T-helper 1 cell treated with Interleukin-12 subunit alpha and Interleukin-12 subunit beta and Interleukin-4 antibody, amounts not matched to agents 30 μg/mL and 1 μg/mL, for 36 hours (primary cell): ENCODE measurements around the gene GPR157.
"Not testable (repeated sequence)": the region's sequence is repeated elsewhere in the genome, so short reads cannot be mapped to it uniquely, and the experiment has no call there.

Source experiments
- H3K27ac Mint-ChIP-seq: one replicate; pipeline ENCODE4 v1.8.0; 2021; ENCODE audit warnings: mild to moderate bottlenecking, mixed read lengths
- H3K27me3 Mint-ChIP-seq: one replicate; pipeline ENCODE4 v1.8.0; 2021; ENCODE audit warnings: low read depth, mixed read lengths
- H3K36me3 Mint-ChIP-seq: one replicate; pipeline ENCODE4 v1.8.0; 2021; ENCODE audit warnings: low read depth, mixed read lengths
- H3K4me1 Mint-ChIP-seq: one replicate; pipeline ENCODE4 v1.8.0; 2021; ENCODE audit warnings: low read depth, mixed read lengths
- H3K4me3 Mint-ChIP-seq: one replicate; pipeline ENCODE4 v1.8.0; 2021; ENCODE audit warnings: mild to moderate bottlenecking, moderate library complexity, mixed read lengths
- H3K9me3 Mint-ChIP-seq: one replicate; pipeline ENCODE4 v1.8.0; 2021; ENCODE audit warnings: mixed read lengths

Gene GPR157, protein sequence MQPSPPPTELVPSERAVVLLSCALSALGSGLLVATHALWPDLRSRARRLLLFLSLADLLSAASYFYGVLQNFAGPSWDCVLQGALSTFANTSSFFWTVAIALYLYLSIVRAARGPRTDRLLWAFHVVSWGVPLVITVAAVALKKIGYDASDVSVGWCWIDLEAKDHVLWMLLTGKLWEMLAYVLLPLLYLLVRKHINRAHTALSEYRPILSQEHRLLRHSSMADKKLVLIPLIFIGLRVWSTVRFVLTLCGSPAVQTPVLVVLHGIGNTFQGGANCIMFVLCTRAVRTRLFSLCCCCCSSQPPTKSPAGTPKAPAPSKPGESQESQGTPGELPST

DNA sequence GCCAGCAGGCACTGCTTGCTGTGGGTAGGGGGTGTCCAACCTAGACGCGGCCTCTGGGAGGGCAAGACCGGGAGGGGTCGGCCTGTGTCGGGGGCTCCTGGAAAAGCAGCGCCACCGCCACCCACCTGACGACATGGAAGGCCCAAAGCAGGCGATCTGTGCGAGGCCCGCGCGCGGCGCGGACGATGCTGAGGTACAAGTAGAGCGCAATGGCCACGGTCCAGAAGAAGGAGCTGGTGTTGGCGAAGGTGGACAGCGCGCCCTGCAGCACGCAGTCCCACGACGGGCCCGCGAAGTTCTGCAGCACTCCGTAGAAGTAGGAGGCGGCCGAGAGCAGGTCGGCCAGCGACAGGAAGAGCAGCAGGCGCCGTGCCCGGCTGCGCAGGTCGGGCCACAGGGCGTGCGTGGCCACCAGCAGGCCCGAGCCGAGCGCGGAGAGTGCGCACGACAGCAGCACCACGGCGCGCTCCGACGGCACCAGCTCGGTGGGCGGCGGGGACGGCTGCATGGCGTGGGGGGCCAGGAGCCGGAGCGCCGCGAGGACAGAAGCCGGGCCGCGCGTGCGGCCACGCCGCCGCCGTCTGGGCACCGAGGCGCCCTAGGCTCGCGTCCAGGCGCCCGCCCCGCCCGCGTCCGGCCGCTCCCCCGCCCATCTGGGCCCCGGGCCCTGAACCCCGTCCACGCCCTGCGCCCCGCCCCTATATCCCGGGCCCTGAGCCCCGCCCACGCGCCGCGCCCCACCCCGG is at the start of gene GPR157:
Gene GPR157, minus strand, starts transcription at position 583 of the 746 bp plus-strand sequence. Its CDS starts 75 bp downstream, at position 508.
- peak within 1 kb of the TSS; percentile 77 for H3K27ac Mint-ChIP-seq

DNA sequence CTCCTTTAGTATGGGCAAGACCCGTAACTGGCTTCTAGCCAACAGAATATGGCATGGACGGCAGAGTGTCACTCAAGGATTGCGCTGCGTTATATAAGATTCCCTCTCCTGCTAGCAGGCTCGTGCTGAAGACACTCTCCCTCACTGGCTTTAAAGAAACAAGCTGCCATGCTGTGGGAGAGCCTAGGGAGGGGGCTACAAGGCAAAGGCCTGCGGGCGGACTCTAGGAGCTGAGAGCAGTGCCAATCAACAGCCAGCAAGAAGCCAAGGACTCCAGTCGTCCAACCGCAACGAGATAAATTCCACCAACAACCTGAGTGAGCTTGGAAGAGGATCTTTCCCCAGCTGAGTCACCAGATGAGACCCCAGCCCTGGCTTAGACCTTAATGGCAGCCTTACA is 45.9 kb upstream of the GPR157 start:
- Mint-ChIP-seq H3K36me3 (peaks cover 13% of the 10 kb centered on the region), H3K4me3 (no peak overlapping the region), H3K9me3 (no peaks in the 10 kb centered on the region), H3K4me1 (peaks cover 7% of the 10 kb centered on the region), H3K27ac (no peak overlapping the region), H3K27me3 (no peaks in the 10 kb centered on the region)

More for the DNA sequence above, at the start of gene GPR157:
- Mint-ChIP-seq H3K4me1 (peaks cover 11% of the 10 kb centered on the region), H3K27me3 (peaks cover 28% of the 10 kb centered on the region), H3K9me3 (no peaks in the 10 kb centered on the region), H3K4me3 (peak within 1 kb of the TSS; percentile 89), H3K36me3 (no peaks in the 10 kb centered on the region)

DNA sequence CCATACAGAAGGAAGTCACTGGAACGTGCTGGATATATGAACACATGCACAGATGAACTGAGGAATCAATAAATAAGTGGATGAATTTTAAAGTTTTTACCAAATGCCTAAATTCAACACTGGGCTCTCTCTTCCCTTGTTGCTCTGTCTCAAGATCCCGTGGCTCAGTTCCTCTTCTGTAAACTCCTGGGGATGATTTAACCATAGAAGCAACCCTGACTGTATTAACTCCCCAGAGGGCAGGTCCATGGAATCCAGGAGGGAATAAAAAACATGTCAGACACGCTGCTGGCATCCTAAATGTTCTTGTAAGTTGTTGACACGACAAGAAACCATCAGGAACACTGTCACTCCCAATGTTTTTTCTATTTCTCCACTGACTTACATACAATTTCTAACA is 45.3 kb upstream of the GPR157 start:
- Mint-ChIP-seq H3K4me3 (no peak overlapping the region), H3K9me3 (no peaks in the 10 kb centered on the region)

DNA sequence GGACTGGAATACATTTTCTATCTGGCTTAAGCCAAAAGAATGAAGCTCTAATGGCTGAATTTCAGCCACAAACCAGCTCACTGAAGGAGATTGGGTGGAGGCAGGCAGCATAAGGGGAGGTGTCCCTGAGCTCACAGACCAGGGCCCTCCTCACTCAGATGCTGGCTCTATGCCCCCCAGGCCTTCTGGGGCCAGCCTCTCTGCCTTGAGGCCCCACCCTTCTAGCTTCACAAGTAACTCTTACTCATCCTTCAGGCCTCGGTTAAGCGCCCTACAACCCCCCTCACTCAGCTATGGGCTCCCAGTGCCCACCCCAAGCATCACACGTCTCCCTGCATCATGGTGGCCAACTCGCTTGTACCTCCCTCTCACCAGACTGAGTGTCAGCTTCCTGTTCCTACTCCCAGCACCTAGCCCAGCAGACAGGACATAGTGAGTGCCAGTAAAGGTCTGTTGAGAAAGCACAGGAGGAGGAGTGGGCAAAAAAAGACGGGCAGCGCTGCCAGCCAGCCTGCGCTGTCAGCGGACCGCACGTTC is 40.8 kb upstream of the GPR157 start:
- H3K9me3 Mint-ChIP-seq, result no peaks in the 10 kb centered on the region
- H3K27me3 Mint-ChIP-seq, result no peaks in the 10 kb centered on the region
- H3K4me3 Mint-ChIP-seq, result no peak overlapping the region
- H3K4me1 Mint-ChIP-seq, result peaks cover 4% of the 10 kb centered on the region
- no peak overlapping the region for H3K27ac Mint-ChIP-seq
- peaks cover 2% of the 10 kb centered on the region for H3K36me3 Mint-ChIP-seq

More for the DNA sequence above, 45.3 kb upstream of the GPR157 start:
- H3K27ac Mint-ChIP-seq, result no peak overlapping the region
- H3K27me3 Mint-ChIP-seq, result no peaks in the 10 kb centered on the region
- peaks cover 13% of the 10 kb centered on the region for H3K36me3 Mint-ChIP-seq
- H3K4me1 Mint-ChIP-seq, result peaks cover 5% of the 10 kb centered on the region

DNA sequence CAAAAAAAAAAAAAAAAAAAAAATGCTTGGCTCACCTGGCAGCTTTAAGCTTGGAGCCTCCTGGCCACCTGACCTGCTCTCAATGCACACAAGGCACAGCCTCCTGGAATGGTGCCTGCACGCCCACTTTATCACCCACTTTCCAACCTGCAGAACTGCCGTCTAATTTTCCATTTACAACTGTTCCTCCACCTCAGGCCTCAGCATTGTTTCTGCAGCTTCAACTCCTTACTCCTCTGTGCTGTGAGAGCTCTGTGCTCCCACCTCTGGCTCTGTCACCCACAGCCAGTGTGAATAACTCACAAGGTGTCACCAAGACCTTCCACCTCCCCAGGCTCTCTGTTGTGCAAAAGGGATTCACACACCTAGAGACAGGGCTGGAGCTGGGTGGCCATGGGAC is 38.7 kb upstream of the GPR157 start:
- Mint-ChIP-seq H3K36me3 (peaks cover 2% of the 10 kb centered on the region), H3K4me3 (no peak overlapping the region), H3K27ac (no peak overlapping the region), H3K27me3 (no peaks in the 10 kb centered on the region), H3K4me1 (peaks cover 14% of the 10 kb centered on the region), H3K9me3 (no peaks in the 10 kb centered on the region)

DNA sequence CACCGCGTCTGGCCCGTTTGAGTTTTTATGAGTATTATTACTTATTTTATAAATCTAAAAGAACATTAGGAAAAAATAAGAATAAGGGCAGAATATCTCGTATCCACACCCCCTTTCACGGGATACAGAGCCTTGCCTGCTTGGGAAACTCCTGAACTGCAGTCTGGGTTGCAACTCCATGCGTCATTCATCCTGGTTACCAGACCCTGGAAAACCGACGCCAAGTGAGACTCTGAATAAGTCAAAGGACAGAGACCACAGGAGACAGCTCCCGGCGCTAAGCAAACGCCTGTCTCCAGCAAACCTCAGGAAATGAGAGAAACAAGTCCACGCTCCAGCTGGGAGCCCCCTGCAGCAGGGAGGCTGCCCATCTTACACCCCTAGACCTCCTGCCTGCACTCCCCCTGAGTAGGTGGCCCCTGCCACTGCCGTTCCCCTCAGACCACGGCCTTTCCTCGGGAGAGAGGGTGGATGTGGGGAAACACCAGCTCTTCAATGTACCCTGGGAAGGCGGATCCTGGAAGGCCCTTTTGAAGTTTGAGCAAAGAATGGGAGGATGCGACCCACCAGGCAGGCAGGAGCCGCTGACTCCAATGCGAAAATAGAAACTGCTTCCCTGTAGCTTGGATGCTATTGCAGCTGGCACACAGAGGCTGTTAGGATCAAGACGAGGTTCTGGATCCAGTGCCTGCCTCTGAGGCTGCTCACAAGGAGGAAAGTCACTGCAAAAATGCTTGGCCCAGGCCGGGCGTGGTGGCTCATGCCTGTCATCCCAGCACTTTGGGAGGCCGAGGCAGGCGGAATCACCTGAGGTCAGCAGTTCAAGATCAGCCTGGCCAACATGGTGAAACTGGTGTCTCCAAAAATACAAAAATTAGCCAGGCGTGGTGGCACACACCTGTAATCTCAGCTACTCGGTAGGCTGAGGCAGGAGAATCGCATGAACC is 37.7 kb upstream of the GPR157 start:
- H3K4me3 Mint-ChIP-seq, result no peak overlapping the region
- H3K36me3 Mint-ChIP-seq, result peaks cover 2% of the 10 kb centered on the region
- H3K27me3 Mint-ChIP-seq, result no peaks in the 10 kb centered on the region
- H3K4me1 Mint-ChIP-seq, result peaks cover 16% of the 10 kb centered on the region
- H3K27ac Mint-ChIP-seq, result no peak overlapping the region
- no peaks in the 10 kb centered on the region for H3K9me3 Mint-ChIP-seq

DNA sequence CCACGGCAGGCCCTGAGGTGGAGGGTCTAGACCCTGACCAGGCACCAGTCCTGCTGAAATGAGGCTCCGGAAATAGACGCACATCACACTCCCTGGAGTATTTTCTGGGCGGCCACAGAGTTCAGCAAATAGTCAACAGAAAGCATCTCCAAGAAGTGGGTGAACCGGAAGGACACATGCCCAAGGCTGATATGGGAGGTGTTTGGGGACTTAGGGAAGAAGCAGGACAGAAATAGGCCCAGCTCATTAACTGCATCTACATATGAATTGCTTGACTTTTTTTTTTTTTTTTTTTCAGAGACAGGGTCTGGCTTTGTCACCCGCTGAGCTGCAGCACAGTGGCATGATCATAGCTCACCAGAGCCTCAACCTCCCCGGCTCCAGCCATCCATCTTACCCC is 36.5 kb upstream of the GPR157 start:
- Mint-ChIP-seq H3K9me3 (no peaks in the 10 kb centered on the region), H3K27ac (no peak overlapping the region), H3K36me3 (peaks cover 2% of the 10 kb centered on the region), H3K4me1 (peaks cover 16% of the 10 kb centered on the region), H3K4me3 (no peak overlapping the region), H3K27me3 (no peaks in the 10 kb centered on the region)

DNA sequence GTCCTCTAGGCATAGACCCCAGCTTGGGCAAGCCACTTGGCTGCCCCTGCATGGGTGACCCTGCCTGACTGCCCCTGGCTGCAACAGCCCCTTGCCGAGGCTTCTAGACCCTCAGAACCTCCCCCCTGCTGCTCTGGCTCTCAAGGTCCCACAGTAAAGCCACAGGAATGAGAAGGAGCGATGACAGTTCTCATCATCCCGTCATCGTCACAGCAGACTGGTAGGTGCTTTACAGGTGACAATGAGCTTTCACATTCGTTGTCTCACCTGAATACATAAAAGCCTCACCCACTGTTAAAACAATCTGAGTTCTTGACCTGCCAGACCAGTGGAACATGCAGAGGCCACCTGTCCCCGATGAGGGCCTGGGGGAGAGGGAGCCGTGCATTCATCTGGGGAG is 36.0 kb upstream of the GPR157 start:
- H3K9me3 Mint-ChIP-seq, result no peaks in the 10 kb centered on the region
- H3K27ac Mint-ChIP-seq, result no peak overlapping the region
- no peak overlapping the region for H3K4me3 Mint-ChIP-seq
- peaks cover 2% of the 10 kb centered on the region for H3K36me3 Mint-ChIP-seq
- H3K4me1 Mint-ChIP-seq, result peaks cover 16% of the 10 kb centered on the region
- H3K27me3 Mint-ChIP-seq, result no peaks in the 10 kb centered on the region

DNA sequence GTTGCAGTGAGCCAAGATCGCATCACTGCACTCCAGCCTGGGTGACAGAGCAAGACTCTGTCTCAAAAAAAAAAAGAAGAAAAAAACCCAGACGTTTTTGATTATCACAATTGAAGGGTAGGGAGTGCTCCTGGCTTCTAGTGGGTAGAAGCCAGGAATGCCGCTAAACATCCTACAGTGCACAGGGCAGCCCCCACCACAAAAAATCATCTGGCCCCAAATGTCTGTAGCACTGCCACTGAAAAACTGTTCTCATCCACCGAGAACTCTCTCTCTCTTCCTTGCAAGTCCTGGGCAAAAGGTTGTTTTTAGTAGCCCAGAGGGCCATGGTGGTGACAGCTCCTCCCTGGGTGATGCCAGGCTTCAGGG is 35.6 kb upstream of the GPR157 start:
- no peaks in the 10 kb centered on the region for H3K9me3 Mint-ChIP-seq
- H3K27ac Mint-ChIP-seq, result no peak overlapping the region
- H3K36me3 Mint-ChIP-seq, result peaks cover 2% of the 10 kb centered on the region
- no peak overlapping the region for H3K4me3 Mint-ChIP-seq
- H3K27me3 Mint-ChIP-seq, result no peaks in the 10 kb centered on the region
- peaks cover 14% of the 10 kb centered on the region for H3K4me1 Mint-ChIP-seq

DNA sequence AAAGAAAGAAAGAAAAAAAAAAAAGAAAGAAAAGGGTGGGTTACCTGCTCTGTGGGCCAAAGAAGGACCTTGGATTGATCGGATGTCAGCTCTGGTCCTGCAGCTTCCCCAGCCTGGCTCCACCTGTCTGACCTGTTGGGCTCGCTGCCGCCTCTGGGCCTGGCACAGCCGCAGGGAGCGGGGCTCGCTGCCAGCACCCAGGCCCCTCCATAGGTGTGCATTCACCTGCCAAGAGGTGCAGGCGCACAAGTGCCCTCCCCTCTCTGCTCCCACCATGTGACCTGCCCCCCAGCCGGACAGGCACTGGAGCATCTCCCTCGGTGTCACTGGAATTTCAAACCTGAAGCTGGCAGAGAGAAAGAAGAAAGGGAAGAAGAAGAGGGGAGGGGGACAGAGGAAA is 33.1 kb upstream of the GPR157 start:
- H3K4me3 Mint-ChIP-seq, result no peak overlapping the region
- H3K27me3 Mint-ChIP-seq, result no peaks in the 10 kb centered on the region
- H3K36me3 Mint-ChIP-seq, result no peaks in the 10 kb centered on the region
- no peaks in the 10 kb centered on the region for H3K9me3 Mint-ChIP-seq
- H3K4me1 Mint-ChIP-seq, result peaks cover 14% of the 10 kb centered on the region
- no peak overlapping the region for H3K27ac Mint-ChIP-seq

DNA sequence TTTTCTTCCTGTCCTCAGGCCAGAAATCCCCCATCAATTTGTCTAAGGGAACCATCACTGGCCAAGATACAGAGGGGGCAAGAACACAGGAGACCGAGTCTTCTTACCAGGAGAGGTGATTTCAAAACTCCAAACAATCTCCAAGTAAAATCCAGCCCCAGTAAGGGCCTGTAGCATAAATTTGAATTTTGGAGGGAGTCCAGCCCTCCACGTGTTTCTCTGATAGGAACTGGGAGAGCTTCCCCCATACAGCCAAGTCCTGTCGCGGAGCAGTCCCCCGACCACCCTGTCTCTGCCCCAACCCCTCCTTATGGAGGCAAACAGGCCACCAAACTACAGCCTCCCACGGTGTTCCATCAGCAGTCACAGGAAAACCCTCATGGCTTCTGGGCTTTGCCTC is 32.4 kb upstream of the GPR157 start:
- H3K4me1 Mint-ChIP-seq, result peaks cover 14% of the 10 kb centered on the region
- H3K4me3 Mint-ChIP-seq, result no peak overlapping the region
- H3K27me3 Mint-ChIP-seq, result no peaks in the 10 kb centered on the region
- no peaks in the 10 kb centered on the region for H3K9me3 Mint-ChIP-seq
- H3K27ac Mint-ChIP-seq, result no peak overlapping the region
- H3K36me3 Mint-ChIP-seq, result no peaks in the 10 kb centered on the region

DNA sequence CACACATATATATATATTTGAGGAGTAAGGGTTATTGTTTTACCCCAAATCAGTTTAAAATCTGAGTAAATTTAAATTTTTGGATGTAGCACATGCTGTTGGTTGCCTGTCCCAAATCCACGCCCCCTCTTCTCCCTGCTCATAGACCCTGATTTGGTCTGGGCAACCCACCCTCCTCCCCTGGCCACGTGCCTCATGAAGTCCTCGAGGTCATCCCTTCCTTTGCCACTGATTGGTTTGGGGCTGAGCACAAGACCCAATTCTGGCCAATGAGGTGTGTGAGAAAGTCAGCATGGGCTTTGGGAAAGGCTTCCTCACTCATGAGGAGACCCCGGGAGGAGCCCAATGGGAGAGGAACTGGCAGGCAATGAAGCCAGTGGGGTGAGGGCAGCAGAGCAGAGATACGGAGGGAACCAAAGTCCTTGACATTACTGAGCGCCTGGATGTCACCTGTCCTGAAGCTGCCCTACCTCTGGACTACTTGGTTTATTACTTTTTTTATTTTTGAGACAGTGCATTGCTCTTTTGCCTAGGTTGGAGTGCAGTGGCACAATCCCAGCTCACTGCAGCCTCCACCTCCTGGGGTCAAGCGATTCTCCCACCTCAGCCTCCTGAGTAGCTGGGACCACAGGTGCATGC is 31.3 kb upstream of the GPR157 start:
- Mint-ChIP-seq H3K4me1 (peaks cover 14% of the 10 kb centered on the region), H3K27me3 (no peaks in the 10 kb centered on the region), H3K36me3 (no peaks in the 10 kb centered on the region), H3K27ac (no peak overlapping the region), H3K4me3 (no peak overlapping the region), H3K9me3 (no peaks in the 10 kb centered on the region)

DNA sequence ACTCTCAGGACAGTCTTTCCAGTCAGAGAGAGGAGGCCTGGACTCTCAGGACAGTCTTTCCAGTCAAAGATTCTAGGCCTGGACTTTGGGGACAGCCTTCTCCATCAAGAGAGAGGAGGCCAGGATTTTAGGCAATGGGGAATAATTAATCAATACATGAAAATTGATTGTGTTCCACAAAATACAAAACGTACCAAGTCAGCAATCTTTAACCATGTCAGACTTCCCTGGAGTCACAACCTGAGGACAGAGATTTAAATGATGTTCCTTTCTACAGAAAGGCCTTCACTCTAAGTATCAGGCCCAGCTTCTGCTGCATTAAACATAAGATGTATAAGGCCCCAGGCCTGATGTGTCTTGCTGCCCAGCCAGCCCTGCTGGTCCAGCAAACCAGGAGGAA is 27.0 kb upstream of the GPR157 start:
- H3K27ac Mint-ChIP-seq, result no peak overlapping the region
- H3K27me3 Mint-ChIP-seq, result no peaks in the 10 kb centered on the region
- no peaks in the 10 kb centered on the region for H3K4me1 Mint-ChIP-seq
- H3K4me3 Mint-ChIP-seq, result no peak overlapping the region
- peaks cover 2% of the 10 kb centered on the region for H3K36me3 Mint-ChIP-seq
- no peaks in the 10 kb centered on the region for H3K9me3 Mint-ChIP-seq

DNA sequence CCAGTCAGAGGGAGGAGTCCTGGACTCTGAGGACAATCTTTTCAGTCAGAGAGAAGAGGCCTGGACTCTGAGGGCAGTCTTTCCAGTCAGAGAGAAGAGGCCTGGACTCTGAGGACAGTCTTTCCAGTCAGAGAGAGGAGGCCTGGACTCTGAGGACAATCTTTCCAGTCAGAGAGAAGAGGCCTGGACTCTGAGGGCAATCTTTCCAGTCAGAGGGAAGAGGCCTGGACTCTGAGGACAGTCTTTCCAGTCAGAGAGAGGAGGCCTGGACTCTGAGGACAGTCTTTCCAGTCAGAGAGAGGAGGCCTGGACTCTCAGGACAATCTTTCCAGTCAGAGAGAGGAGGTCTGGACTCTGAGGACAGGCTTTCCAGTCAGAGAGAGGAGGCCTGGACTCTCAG is 26.5 kb upstream of the GPR157 start:
- not testable (repeated sequence) for H3K9me3 Mint-ChIP-seq, H3K27ac Mint-ChIP-seq, H3K4me1 Mint-ChIP-seq, H3K36me3 Mint-ChIP-seq, H3K27me3 Mint-ChIP-seq, H3K4me3 Mint-ChIP-seq
